Activated CD4-positive, alpha-beta T cell treated with anti-CD3 and anti-CD28 coated beads for 36 hours (primary cell): ENCODE results near the gene DNASE1L2. TPM values are rescaled to one million over a fixed set of nuclear protein-coding genes. Genes with fewer than 3 reads are reported as not detected.
"Not testable (repeated sequence)": the region's sequence is repeated elsewhere in the genome, so short reads cannot be mapped to it uniquely, and the experiment has no call there.

Experiments
- ATAC-seq: fragments of 200-7000 bp; cut with Tn5 transposase; one replicate; pipeline ENCODE4 v1.10.0; 2021; ENCODE audit warnings: mild to moderate bottlenecking, moderate library complexity
- CTCF ChIA-PET: fragments of 350-600 bp; sonication (Branson Sonifier 250); formaldehyde crosslinking; loops from one replicate; lab custom pipeline; 2021; ENCODE audit warnings: antibody characterized with exemption; lab: Charles Lee
- POLR2A ChIA-PET: fragments of 350-600 bp; sonication (Branson Sonifier 250); formaldehyde crosslinking; loops from one replicate; lab custom pipeline; 2021; ENCODE audit warnings: antibody characterized with exemption, inconsistent platforms; lab: Charles Lee
- DNase-seq: peaks from one replicate; pipeline ENCODE4 v3.0.0-alpha.2; 2020
- H3K27ac Mint-ChIP-seq: one replicate; pipeline ENCODE4 v1.8.0; 2021; ENCODE audit warnings: mixed read lengths
- H3K27me3 Mint-ChIP-seq: one replicate; pipeline ENCODE4 v1.8.0; 2021; ENCODE audit warnings: mixed read lengths
- H3K36me3 Mint-ChIP-seq: one replicate; pipeline ENCODE4 v1.8.0; 2021; ENCODE audit warnings: low read depth, mixed read lengths
- H3K4me1 Mint-ChIP-seq: one replicate; pipeline ENCODE4 v1.8.0; 2021; ENCODE audit warnings: mixed read lengths
- H3K4me3 Mint-ChIP-seq: one replicate; pipeline ENCODE4 v1.8.0; 2021; ENCODE audit warnings: mild to moderate bottlenecking, moderate library complexity, mixed read lengths
- H3K9me3 Mint-ChIP-seq: one replicate; pipeline ENCODE4 v1.8.0; 2021; ENCODE audit warnings: low read depth, mixed read lengths
- intact Hi-C, 2 experiments: fragments of 100-400 bp; cut with DNase I in 1 of 2; cut with micrococcal nuclease in 1 of 2; formaldehyde crosslinking; loops; one replicate each; pipeline versions ENCODE4 v1.14.2 to v1.15.1; 2022 to 2024; cut with DNase I, micrococcal nuclease
- total RNA-seq, 2 experiments: library from RNA; stranded (reverse); gene quantifications; one replicate each; pipeline ENCODE4 v1.2.3, GENCODE V29; 2021

DNASE1L2 gene
- total RNA-seq, 2 experiments from 2014 or later = 0.51 to 0.55 TPM

DNA sequence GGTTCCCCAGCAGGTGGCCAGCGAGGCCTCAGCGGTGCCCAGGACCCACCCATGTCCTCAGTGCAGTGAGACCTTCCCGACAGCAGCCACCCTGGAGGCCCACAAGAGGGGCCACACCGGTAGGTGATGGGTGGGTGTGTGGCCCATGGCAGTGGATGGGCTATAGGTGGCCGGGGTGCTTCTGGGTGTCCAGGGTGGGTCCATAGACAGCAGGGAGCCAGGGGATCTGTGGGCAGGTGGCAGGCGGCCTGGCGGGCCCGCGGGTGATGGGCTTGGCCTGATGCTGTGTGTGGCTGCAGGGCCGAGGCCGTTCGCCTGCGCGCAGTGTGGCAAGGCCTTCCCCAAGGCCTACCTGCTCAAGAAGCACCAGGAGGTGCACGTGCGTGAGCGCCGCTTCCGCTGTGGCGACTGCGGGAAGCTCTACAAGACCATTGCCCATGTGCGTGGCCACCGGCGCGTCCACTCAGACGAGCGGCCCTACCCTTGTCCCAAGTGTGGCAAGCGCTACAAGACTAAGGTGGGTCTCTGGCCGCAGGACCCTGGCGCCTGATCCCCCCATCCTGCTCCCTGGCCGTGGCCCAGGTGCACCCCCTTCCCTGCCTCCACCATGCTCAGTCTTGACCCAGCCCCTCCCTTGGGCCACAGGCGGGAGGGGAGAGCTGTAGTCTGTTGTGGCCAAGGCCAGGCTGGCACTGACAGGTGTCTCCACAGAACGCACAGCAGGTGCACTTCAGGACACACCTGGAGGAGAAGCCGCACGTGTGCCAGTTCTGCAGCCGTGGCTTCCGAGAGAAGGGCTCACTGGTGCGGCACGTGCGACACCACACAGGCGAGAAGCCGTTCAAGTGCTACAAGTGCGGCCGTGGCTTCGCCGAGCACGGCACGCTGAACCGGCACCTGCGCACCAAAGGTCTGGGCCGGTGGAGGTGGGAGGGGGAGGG lies 2.1 kb upstream of the DNASE1L2 start:
- DNase-seq (no peak), ATAC-seq (no peak)
- H3K36me3 Mint-ChIP-seq = peaks cover 20% of the 10 kb centered on the region
- H3K27ac Mint-ChIP-seq = no peak overlapping the region
- no peak overlapping the region for H3K4me3 Mint-ChIP-seq
- POLR2A ChIA-PET = interaction anchor here (1.4 kb wide), 1 partner anchor 18 kb away, joined by 4 read pairs; the partner anchor contains the start of gene ECI1
- H3K27me3 Mint-ChIP-seq = peaks cover 2% of the 10 kb centered on the region
- H3K4me1 Mint-ChIP-seq = peaks cover 2% of the 10 kb centered on the region
- intact Hi-C loops = no loop called here
- H3K9me3 Mint-ChIP-seq = no peaks in the 10 kb centered on the region
- CTCF ChIA-PET = no interaction called here

GRCh38 chr16:2234813-2235170 lies 1.5 kb upstream of the DNASE1L2 start:
- Mint-ChIP-seq H3K9me3 (no peaks in the 10 kb centered on the region), H3K36me3 (peaks cover 19% of the 10 kb centered on the region), H3K4me3 (no peak overlapping the region), H3K27ac (no peak overlapping the region), H3K27me3 (peaks cover 2% of the 10 kb centered on the region), H3K4me1 (peaks cover 2% of the 10 kb centered on the region)
- intact Hi-C loops = no loop called here
- POLR2A ChIA-PET = no interaction called here
- no peak for DNase-seq
- no peak for ATAC-seq
- CTCF ChIA-PET = no interaction called here

- Mint-ChIP-seq H3K27me3 (peaks cover 2% of the 10 kb centered on the region), H3K9me3 (no peaks in the 10 kb centered on the region), H3K4me1 (peaks cover 2% of the 10 kb centered on the region), H3K27ac (no peak overlapping the region), H3K36me3 (peaks cover 14% of the 10 kb centered on the region), H3K4me3 (no peak overlapping the region)
- DNase-seq (no peak), ATAC-seq (no peak)
- CTCF ChIA-PET = no interaction called here
- POLR2A ChIA-PET = no interaction called here
- intact Hi-C loops = no loop called here
Measured at GRCh38 chr16:2235234-2235651, 1.0 kb upstream of the DNASE1L2 start.

- intact Hi-C loops = no loop called here
- no peak overlapping the region for H3K4me3 Mint-ChIP-seq
- ATAC-seq (no peak), DNase-seq (no peak)
- peaks cover 2% of the 10 kb centered on the region for H3K27me3 Mint-ChIP-seq
- H3K36me3 Mint-ChIP-seq = peaks cover 13% of the 10 kb centered on the region
- POLR2A ChIA-PET = no interaction called here
- H3K9me3 Mint-ChIP-seq = no peaks in the 10 kb centered on the region
- CTCF ChIA-PET = no interaction called here
- no peak overlapping the region for H3K27ac Mint-ChIP-seq
- H3K4me1 Mint-ChIP-seq = peaks cover 2% of the 10 kb centered on the region
Measured at GRCh38 chr16:2235695-2236336, 428 bp upstream of the DNASE1L2 start.

DNA sequence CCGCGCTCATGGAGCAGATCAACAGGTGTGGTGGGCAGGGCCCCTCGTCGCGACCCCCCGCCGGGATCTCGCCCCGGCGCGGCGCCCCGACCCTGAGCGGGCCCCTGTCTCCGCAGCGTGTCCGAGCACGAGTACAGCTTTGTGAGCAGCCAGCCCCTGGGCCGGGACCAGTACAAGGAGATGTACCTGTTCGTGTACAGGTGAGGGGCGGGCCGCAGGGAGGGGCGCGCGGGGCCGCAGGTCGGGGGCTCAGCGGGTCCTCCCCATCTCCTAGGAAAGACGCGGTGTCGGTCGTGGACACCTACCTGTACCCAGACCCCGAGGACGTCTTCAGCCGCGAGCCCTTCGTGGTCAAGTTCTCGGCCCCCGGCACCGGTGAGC lies 848 bp downstream of the DNASE1L2 start:
- ChIA-PET CTCF (no interaction called here), POLR2A (no interaction called here)
- intact Hi-C loops = no loop called here
- peaks cover 2% of the 10 kb centered on the region for H3K4me1 Mint-ChIP-seq
- peaks cover 2% of the 10 kb centered on the region for H3K27me3 Mint-ChIP-seq
- ATAC-seq = no peak
- DNase-seq = no peak
- H3K4me3 Mint-ChIP-seq = no peak overlapping the region
- no peaks in the 10 kb centered on the region for H3K9me3 Mint-ChIP-seq
- H3K27ac Mint-ChIP-seq = no peak overlapping the region
- peaks cover 10% of the 10 kb centered on the region for H3K36me3 Mint-ChIP-seq

DNA sequence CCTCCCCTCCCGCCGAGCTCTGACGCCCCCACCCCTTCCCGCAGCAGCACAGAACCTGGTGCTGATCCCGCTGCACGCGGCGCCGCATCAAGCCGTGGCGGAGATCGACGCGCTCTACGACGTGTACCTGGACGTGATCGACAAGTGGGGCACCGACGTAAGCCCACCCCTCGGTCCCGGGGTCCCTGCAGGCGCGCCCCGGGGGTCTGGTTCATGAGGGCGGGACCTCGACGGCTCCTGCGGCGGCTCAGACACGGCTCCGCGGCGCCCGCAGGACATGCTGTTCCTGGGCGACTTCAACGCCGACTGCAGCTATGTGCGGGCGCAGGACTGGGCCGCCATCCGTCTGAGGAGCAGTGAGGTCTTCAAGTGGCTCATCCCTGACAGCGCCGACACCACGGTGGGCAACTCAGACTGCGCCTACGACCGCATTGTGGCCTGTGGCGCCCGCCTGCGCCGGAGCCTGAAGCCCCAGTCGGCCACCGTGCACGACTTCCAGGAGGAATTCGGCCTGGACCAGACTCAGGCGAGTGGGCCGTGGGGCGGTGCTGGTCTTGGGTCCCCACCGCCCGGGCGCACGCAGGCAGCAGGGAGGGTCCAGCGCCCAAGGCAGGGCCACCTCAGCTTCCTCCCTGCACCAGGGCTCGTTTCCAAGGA lies 1.4 kb downstream of the DNASE1L2 start:
- peaks cover 2% of the 10 kb centered on the region for H3K4me1 Mint-ChIP-seq
- ChIA-PET POLR2A (no interaction called here), CTCF (no interaction called here)
- H3K27me3 Mint-ChIP-seq = peaks cover 2% of the 10 kb centered on the region
- no peaks in the 10 kb centered on the region for H3K9me3 Mint-ChIP-seq
- no peak overlapping the region for H3K4me3 Mint-ChIP-seq
- no peak overlapping the region for H3K27ac Mint-ChIP-seq
- DNase-seq = no peak
- intact Hi-C loops = no loop called here
- H3K36me3 Mint-ChIP-seq = peaks cover 13% of the 10 kb centered on the region
- ATAC-seq = no peak

GRCh38 chr16:2238150-2238837 lies 2.0 kb downstream of the DNASE1L2 start:
- DNase-seq (no peak), ATAC-seq (no peak)
- H3K27me3 Mint-ChIP-seq = peaks cover 2% of the 10 kb centered on the region

DNA sequence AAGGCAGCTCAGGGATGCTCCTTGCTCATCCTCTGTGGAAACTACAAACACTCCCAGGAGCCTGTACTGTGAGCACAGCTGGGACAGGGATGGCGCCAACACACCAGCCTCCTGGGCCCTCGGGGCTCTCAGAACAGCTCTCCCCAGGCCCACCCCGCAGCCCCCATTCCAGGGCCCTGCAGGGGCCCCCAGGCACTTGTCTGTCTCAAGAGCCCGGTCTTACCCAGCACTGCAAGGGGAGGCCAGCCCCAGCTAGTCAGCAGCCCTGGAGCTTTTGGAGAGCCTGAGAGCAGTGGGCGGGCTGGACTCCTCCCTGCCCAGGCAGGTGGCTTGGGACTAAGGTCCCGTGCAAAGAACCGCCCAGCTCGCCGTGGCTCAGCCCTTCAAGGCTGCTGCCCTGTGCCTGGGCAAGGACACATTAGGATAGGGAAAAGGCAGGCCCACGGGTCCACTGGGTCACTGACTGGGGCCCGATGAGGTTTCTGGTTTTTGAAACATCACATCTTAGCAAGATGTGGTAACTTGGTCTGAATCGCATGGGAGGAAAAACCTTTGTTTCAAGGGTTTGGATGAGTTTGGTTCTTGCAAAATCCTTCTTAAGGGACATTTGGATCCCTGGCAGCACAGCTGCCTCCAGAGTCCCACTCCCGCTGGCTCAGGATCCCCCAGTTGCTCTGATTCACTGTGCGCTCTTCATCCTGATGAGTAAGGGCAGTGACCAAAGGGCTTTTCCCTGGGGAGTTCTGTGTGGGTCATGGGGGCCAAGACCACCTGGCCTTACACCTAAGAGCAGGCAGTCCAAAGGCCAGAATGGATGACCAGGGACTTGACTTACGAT lies 2.8 kb downstream of the DNASE1L2 start:
- ChIA-PET POLR2A (interaction anchor here (0.6 kb wide), 1 partner anchor 182 kb away, joined by 3 read pairs; no protein-coding TSS in a partner anchor), CTCF (interaction anchor here (0.6 kb wide), 1 partner anchor 8 kb away, joined by 3 read pairs; no protein-coding TSS in a partner anchor)
- no peak for DNase-seq
- Mint-ChIP-seq H3K27me3 (peaks cover 2% of the 10 kb centered on the region), H3K9me3 (no peaks in the 10 kb centered on the region), H3K36me3 (peaks cover 12% of the 10 kb centered on the region), H3K27ac (no peak overlapping the region), H3K4me1 (peaks cover 2% of the 10 kb centered on the region), H3K4me3 (no peak overlapping the region)
- intact Hi-C loops = no loop called here
- no peak for ATAC-seq

More at GRCh38 chr16:2238150-2238837, 2.0 kb downstream of the DNASE1L2 start:
- H3K27ac Mint-ChIP-seq = no peak overlapping the region
- H3K9me3 Mint-ChIP-seq = no peaks in the 10 kb centered on the region
- peaks cover 2% of the 10 kb centered on the region for H3K4me1 Mint-ChIP-seq
- no peak overlapping the region for H3K4me3 Mint-ChIP-seq
- ChIA-PET POLR2A (interaction anchor here (0.6 kb wide), 1 partner anchor 183 kb away, joined by 3 read pairs; no protein-coding TSS in a partner anchor), CTCF (interaction anchor here (0.6 kb wide), 1 partner anchor 9 kb away, joined by 3 read pairs; no protein-coding TSS in a partner anchor)
- H3K36me3 Mint-ChIP-seq = peaks cover 13% of the 10 kb centered on the region
- intact Hi-C loops = no loop called here

- intact Hi-C loops, DNase-seq, H3K9me3 Mint-ChIP-seq, H3K27ac Mint-ChIP-seq, H3K36me3 Mint-ChIP-seq, H3K27me3 Mint-ChIP-seq, H3K4me1 Mint-ChIP-seq, CTCF ChIA-PET, POLR2A ChIA-PET, H3K4me3 Mint-ChIP-seq, ATAC-seq: not testable (repeated sequence)
Measured at GRCh38 chr16:2240331-2240730, 4.1 kb downstream of the DNASE1L2 start.

DNA sequence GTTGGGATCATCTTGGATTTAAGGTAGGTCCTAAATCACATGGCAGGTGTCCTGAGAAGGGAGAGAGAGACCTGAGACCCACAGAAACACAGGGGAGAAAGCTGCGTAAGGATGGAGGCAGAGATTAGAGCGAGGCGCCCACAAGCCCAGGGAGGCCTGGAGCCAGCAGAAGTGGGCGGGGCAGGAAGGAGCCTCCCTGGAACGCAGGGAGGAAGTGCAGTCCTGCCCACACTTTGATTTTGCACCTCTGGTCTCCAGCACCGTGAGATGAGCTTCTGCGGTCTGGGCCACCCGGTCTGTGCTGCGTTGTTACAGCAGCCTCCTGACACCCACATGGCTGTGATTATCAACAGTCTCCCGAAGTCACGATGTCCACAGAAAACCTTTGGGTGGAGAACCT lies 6.4 kb downstream of the DNASE1L2 start:
- intact Hi-C loops = no loop called here
- ATAC-seq = no peak
- H3K27ac Mint-ChIP-seq = no peak overlapping the region
- no peaks in the 10 kb centered on the region for H3K27me3 Mint-ChIP-seq
- peaks cover 8% of the 10 kb centered on the region for H3K36me3 Mint-ChIP-seq
- no peaks in the 10 kb centered on the region for H3K9me3 Mint-ChIP-seq
- DNase-seq = no peak
- H3K4me1 Mint-ChIP-seq = no peaks in the 10 kb centered on the region
- no peak overlapping the region for H3K4me3 Mint-ChIP-seq
- CTCF ChIA-PET = interaction anchor here (1.0 kb wide), 1 partner anchor 48 kb away, joined by 3 read pairs; no protein-coding TSS in a partner anchor
- POLR2A ChIA-PET = interaction anchor here (0.6 to 1.0 kb wide), 2 partner anchors 9 to 20 kb away, joined by 3 read pairs; no protein-coding TSS in a partner anchor
